ENCODE results near the gene ANTXR2.

ANTXR2 gene

DNA sequence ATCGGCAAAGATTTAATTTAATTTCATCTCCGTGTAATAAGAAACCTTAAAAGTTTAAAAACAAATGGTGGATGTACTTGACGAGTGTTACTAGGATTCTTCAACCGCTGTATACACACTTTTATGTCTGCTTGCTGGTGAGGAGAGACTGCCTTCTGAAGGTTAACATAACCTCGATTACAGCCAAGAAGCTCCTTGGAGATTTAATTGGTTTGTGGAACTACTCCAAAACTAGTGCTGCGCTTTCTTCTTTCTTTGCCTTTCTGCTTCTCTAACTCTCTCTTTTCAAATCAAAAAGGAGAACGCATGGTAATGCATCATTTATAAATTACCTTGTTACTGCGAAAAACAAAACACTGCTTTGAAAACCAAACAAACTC is 109.0 kb downstream of the ANTXR2 start:
- H3K4me2 ChIP-seq (ENCODE audit: low read depth, low read length) = no peak overlapping the region
- DNase-seq = no peak
- H2AFZ ChIP-seq (ENCODE audit: low read length) = no peak overlapping the region
- no peaks in the 10 kb centered on the region for H3K4me1 ChIP-seq (ENCODE audit: low read length)
- no peaks in the 10 kb centered on the region for H4K20me1 ChIP-seq (ENCODE audit: insufficient read depth, low read length)
- no peak overlapping the region for H3K4me3 ChIP-seq (ENCODE audit: low read length)
- no peaks in the 10 kb centered on the region for H3K9me3 ChIP-seq (replicated peaks; ENCODE audit: insufficient read depth, low read length)
- H3K27ac ChIP-seq (ENCODE audit: low read length) = no peak overlapping the region
- no peaks in the 10 kb centered on the region for H3K27me3 ChIP-seq (replicated peaks; ENCODE audit: insufficient read depth, low read length)
- H3F3A ChIP-seq (ENCODE audit: insufficient read depth, low read length) = no peaks in the 10 kb centered on the region
- H3K36me3 ChIP-seq (replicated peaks; ENCODE audit: insufficient read depth, low read length) = no peaks in the 10 kb centered on the region
- H3K79me2 ChIP-seq (ENCODE audit: low read length) = no peaks in the 10 kb centered on the region
- H3K9ac ChIP-seq (ENCODE audit: low read length) = no peak overlapping the region
- TF ChIP-seq, protein P1, sequence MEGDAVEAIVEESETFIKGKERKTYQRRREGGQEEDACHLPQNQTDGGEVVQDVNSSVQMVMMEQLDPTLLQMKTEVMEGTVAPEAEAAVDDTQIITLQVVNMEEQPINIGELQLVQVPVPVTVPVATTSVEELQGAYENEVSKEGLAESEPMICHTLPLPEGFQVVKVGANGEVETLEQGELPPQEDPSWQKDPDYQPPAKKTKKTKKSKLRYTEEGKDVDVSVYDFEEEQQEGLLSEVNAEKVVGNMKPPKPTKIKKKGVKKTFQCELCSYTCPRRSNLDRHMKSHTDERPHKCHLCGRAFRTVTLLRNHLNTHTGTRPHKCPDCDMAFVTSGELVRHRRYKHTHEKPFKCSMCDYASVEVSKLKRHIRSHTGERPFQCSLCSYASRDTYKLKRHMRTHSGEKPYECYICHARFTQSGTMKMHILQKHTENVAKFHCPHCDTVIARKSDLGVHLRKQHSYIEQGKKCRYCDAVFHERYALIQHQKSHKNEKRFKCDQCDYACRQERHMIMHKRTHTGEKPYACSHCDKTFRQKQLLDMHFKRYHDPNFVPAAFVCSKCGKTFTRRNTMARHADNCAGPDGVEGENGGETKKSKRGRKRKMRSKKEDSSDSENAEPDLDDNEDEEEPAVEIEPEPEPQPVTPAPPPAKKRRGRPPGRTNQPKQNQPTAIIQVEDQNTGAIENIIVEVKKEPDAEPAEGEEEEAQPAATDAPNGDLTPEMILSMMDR (IDR thresholded peaks at IDR 0.05; ENCODE audit: low read length) = no peak
- TF ChIP-seq EZH2 (optimal IDR thresholded peaks at IDR 0.05; ENCODE audit: low read depth, low read length) (no peak), EZH2phosphoT487 (IDR thresholded peaks at IDR 0.05; ENCODE audit: low read length) (no peak)
- no peaks in the 10 kb centered on the region for H3K9me2 ChIP-seq (replicated peaks; ENCODE audit: insufficient read depth, low read length)

DNA sequence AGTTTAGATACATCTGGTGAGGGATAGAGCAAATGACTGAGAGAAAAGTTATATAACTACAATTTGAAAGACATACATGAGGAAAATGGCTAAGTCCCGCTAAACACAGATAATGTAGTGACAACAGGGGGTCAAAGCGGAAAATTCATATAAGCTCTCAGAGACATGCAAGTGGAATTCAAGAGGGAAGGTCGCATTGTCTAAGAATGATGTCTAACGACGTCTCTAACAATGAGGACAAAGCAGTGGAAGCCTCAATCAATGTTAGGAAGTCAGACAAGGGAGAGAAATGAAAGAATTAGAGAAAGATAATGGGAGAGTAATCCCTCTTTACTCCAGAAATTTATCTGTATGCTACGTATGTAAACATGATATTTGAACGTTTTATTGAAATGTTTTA is 113.4 kb downstream of the ANTXR2 start:
- no peaks in the 10 kb centered on the region for H3K79me2 ChIP-seq (ENCODE audit: low read length)
- TF ChIP-seq, protein P1 (IDR thresholded peaks at IDR 0.05; ENCODE audit: low read length) = no peak
- TF ChIP-seq EZH2 (optimal IDR thresholded peaks at IDR 0.05; ENCODE audit: low read depth, low read length) (no peak), EZH2phosphoT487 (IDR thresholded peaks at IDR 0.05; ENCODE audit: low read length) (no peak)
- no peaks in the 10 kb centered on the region for H4K20me1 ChIP-seq (ENCODE audit: insufficient read depth, low read length)
- no peaks in the 10 kb centered on the region for H3K4me1 ChIP-seq (ENCODE audit: low read length)
- no peaks in the 10 kb centered on the region for H3K9me2 ChIP-seq (replicated peaks; ENCODE audit: insufficient read depth, low read length)
- H3K9me3 ChIP-seq (replicated peaks; ENCODE audit: insufficient read depth, low read length) = no peaks in the 10 kb centered on the region
- no peaks in the 10 kb centered on the region for H3K27me3 ChIP-seq (replicated peaks; ENCODE audit: insufficient read depth, low read length)
- no peak overlapping the region for H3K27ac ChIP-seq (ENCODE audit: low read length)
- H3K4me2 ChIP-seq (ENCODE audit: low read depth, low read length) = no peak overlapping the region
- H2AFZ ChIP-seq (ENCODE audit: low read length) = no peak overlapping the region
- no peaks in the 10 kb centered on the region for H3K36me3 ChIP-seq (replicated peaks; ENCODE audit: insufficient read depth, low read length)
- no peak overlapping the region for H3K9ac ChIP-seq (ENCODE audit: low read length)
- H3F3A ChIP-seq (ENCODE audit: insufficient read depth, low read length) = no peaks in the 10 kb centered on the region
- H3K4me3 ChIP-seq (ENCODE audit: low read length) = no peak overlapping the region
- DNase-seq = no peak

- Histone ChIP-seq H3K27me3 (replicated peaks; ENCODE audit: insufficient read depth, low read length) (no peaks in the 10 kb centered on the region), H4K20me1 (ENCODE audit: insufficient read depth, low read length) (no peaks in the 10 kb centered on the region)
Observed at GRCh38 chr4:79958466-79959264, 114.4 kb downstream of the ANTXR2 start.

More at GRCh38 chr4:79958466-79959264, 114.4 kb downstream of the ANTXR2 start:
- Histone ChIP-seq H3K9me3 (replicated peaks; ENCODE audit: insufficient read depth, low read length) (no peaks in the 10 kb centered on the region), H3K27ac (ENCODE audit: low read length) (no peak overlapping the region), H3K4me2 (ENCODE audit: low read depth, low read length) (no peak overlapping the region), H3F3A (ENCODE audit: insufficient read depth, low read length) (no peaks in the 10 kb centered on the region), H2AFZ (ENCODE audit: low read length) (no peak overlapping the region), H3K4me1 (ENCODE audit: low read length) (no peaks in the 10 kb centered on the region), H3K9me2 (replicated peaks; ENCODE audit: insufficient read depth, low read length) (no peaks in the 10 kb centered on the region), H3K79me2 (ENCODE audit: low read length) (no peaks in the 10 kb centered on the region), H3K9ac (ENCODE audit: low read length) (no peak overlapping the region), H3K36me3 (replicated peaks; ENCODE audit: insufficient read depth, low read length) (no peaks in the 10 kb centered on the region), H3K4me3 (ENCODE audit: low read length) (no peak overlapping the region)
- no peak for DNase-seq
- TF ChIP-seq EZH2phosphoT487 (IDR thresholded peaks at IDR 0.05; ENCODE audit: low read length) = no peak
- TF ChIP-seq, protein P1 (IDR thresholded peaks at IDR 0.05; ENCODE audit: low read length) = no peak
- TF ChIP-seq EZH2 (optimal IDR thresholded peaks at IDR 0.05; ENCODE audit: low read depth, low read length) = no peak

Measured in MM.1S (cell line).